Naive thymus-derived CD4-positive, alpha-beta T cell (primary cell): Measurements from ENCODE around the gene TMEM95. TPM values are rescaled to one million over a fixed set of nuclear protein-coding genes. Genes with fewer than 3 reads are reported as not detected.

Experiments used
- ATAC-seq: fragments of 150-1000 bp; cut with Tn5 transposase; 2 replicates; pipeline ENCODE4 v1.10.0; 2021; ENCODE audit warnings: mild to moderate bottlenecking, moderate library complexity
- CTCF ChIA-PET: fragments of 350-600 bp; sonication (Branson Sonifier 250); formaldehyde crosslinking; loops from one replicate; lab custom pipeline; 2021; ENCODE audit warnings: antibody characterized with exemption; lab: Charles Lee
- POLR2A ChIA-PET: fragments of 350-600 bp; sonication (Branson Sonifier 250); formaldehyde crosslinking; loops from one replicate; lab custom pipeline; 2021; ENCODE audit warnings: antibody characterized with exemption, inconsistent platforms; lab: Charles Lee
- DNase-seq, 9 donors: peaks; one replicate each; pipeline versions ENCODE4 v3.0.0 to v3.0.0-alpha.2; 2020 to 2022; ENCODE audit warnings: mixed read lengths in 1 of 9
- H3K27ac ChIP-seq: one replicate; pipeline ENCODE4 v1.7.0; 2013; ENCODE audit warnings: mild to moderate bottlenecking, low read depth, low read length, moderate library complexity
- H3K27me3 ChIP-seq, 2 donors: one replicate each; pipeline ENCODE4 v1.7.0; 2013; ENCODE audit warnings: low read length in 2 of 2, mild to moderate bottlenecking in 2 of 2, moderate library complexity in 2 of 2; ENCODE audit not compliant: control insufficient read depth in 2 of 2, insufficient read depth in 2 of 2
- H3K36me3 ChIP-seq, 3 experiments: 1 replicate in 2 of 3; 2 replicates in 1 of 3; pipeline ENCODE4 v1.7.0; 2013; ENCODE audit warnings: low read length in 3 of 3, mild to moderate bottlenecking in 3 of 3, moderate library complexity in 1 of 3; ENCODE audit not compliant: insufficient read depth in 3 of 3, control insufficient read depth in 2 of 3
- H3K4me1 ChIP-seq, 2 donors: one replicate each; pipeline ENCODE4 v1.7.0; 2013; ENCODE audit warnings: low read length in 2 of 2, mild to moderate bottlenecking in 2 of 2, moderate library complexity in 1 of 2; ENCODE audit not compliant: control insufficient read depth in 2 of 2, insufficient read depth in 2 of 2
- H3K4me3 ChIP-seq: 2 replicates; pipeline ENCODE4 v1.7.0; 2013; ENCODE audit warnings: mild to moderate bottlenecking, low read length
- H3K9me3 ChIP-seq, 3 experiments: 1 replicate in 2 of 3; 2 replicates in 1 of 3; pipeline ENCODE4 v1.7.0; 2013; ENCODE audit warnings: low read length in 3 of 3; ENCODE audit not compliant: control insufficient read depth in 2 of 3
- H3K27ac Mint-ChIP-seq, 9 donors: one replicate each; pipeline ENCODE4 v1.8.0; 2020 to 2022; ENCODE audit warnings: mixed read lengths in 9 of 9, mild to moderate bottlenecking in 8 of 9, moderate library complexity in 5 of 9, inconsistent platforms in 2 of 9
- H3K27me3 Mint-ChIP-seq, 5 donors: one replicate each; pipeline ENCODE4 v1.8.0; 2021 to 2022; ENCODE audit warnings: mixed read lengths in 5 of 5, mild to moderate bottlenecking in 1 of 5
- H3K36me3 Mint-ChIP-seq, 5 donors: one replicate each; pipeline ENCODE4 v1.8.0; 2020 to 2022; ENCODE audit warnings: mixed read lengths in 5 of 5, mild to moderate bottlenecking in 3 of 5, inconsistent platforms in 1 of 5
- H3K4me1 Mint-ChIP-seq, 7 donors: one replicate each; pipeline ENCODE4 v1.8.0; 2020 to 2022; ENCODE audit warnings: mixed read lengths in 7 of 7, mild to moderate bottlenecking in 3 of 7, inconsistent platforms in 1 of 7
- H3K4me3 Mint-ChIP-seq, 10 donors: one replicate each; pipeline ENCODE4 v1.8.0; 2020 to 2022; ENCODE audit warnings: mild to moderate bottlenecking in 10 of 10, mixed read lengths in 10 of 10, moderate library complexity in 6 of 10, inconsistent platforms in 2 of 10
- H3K9me3 Mint-ChIP-seq, 11 donors: one replicate each; pipeline ENCODE4 v1.8.0; 2020 to 2022; ENCODE audit warnings: mixed read lengths in 11 of 11, mild to moderate bottlenecking in 4 of 11, inconsistent platforms in 1 of 11, moderate library complexity in 1 of 11
- intact Hi-C, 2 donors: fragments of 100-400 bp; cut with micrococcal nuclease; formaldehyde crosslinking; loops; one replicate each; pipeline ENCODE4 v1.15.1; 2023
- polyA plus RNA-seq, 2 donors: library from polyadenylated mRNA; unstranded; fragments of 300-500 nt; fragmentation: Illumina TruSeq; gene quantifications; one replicate each; pipeline ENCODE4 v1.2.3, GENCODE V29; 2021
- total RNA-seq, 6 experiments: library from RNA in 5 of 6; stranded (reverse) in 5 of 6; gene quantifications; 1 replicate in 5 of 6; 2 replicates in 1 of 6; pipeline ENCODE4 v1.2.3 and lab custom pipeline; 2021 to 2026

Gene TMEM95, protein sequence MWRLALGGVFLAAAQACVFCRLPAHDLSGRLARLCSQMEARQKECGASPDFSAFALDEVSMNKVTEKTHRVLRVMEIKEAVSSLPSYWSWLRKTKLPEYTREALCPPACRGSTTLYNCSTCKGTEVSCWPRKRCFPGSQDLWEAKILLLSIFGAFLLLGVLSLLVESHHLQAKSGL
- total RNA-seq (not detected), polyA plus RNA-seq (not detected), total RNA-seq (lab: John Stamatoyannopoulos, UW) (not detected)

DNA sequence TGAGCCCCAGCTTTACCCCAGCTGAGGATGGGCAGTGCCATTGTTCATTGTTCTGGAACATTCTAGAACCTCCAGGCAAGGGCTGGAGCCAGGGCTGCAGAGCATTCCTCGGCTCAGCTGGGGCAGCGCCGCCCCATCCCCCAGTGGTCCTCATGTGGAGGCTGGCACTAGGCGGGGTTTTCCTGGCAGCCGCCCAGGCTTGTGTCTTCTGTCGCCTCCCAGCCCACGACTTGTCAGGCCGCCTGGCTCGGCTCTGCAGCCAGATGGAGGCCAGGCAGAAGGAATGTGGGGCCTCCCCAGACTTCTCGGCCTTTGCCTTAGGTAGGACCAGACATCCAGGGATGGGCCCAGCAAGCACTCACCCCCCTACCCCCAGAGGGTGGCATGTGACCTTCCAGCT is at the start of gene TMEM95:
Gene TMEM95 (plus strand): TSS at position 104 of the 400 bp plus-strand sequence. CDS start 49 bp downstream, at position 153.
- Histone ChIP-seq H3K27ac (no peak within 1 kb of the TSS), H3K9me3 (no peaks in the 10 kb centered on the region), H3K4me3 (no peak within 1 kb of the TSS), H3K27me3 (no peaks in the 10 kb centered on the region), H3K4me1 (peaks cover 10 to 27% of the 10 kb centered on the region in 2 donors), H3K36me3 (peaks cover 0 to 5% (median 0%) of the 10 kb centered on the region in 3 experiments)
- no peak for ATAC-seq
- H3K9me3 Mint-ChIP-seq: no peaks in the 10 kb centered on the region
- no peaks in the 10 kb centered on the region for H3K27me3 Mint-ChIP-seq
- ChIA-PET CTCF (interaction anchor here (0.6 to 5.3 kb wide), 22 partner anchors 13 to 332 kb away, joined by 3 to 67 read pairs (median 5); partner anchors contain the start of genes ACAP1, FGF11, NEURL4 and PLSCR3), POLR2A (interaction anchor here (1.2 to 5.4 kb wide), 6 partner anchors 19 to 129 kb away, joined by 5 to 29 read pairs (median 6); partner anchors contain the start of genes ACAP1, POLR2A, TMEM102 and TMEM256)
- peak within 1 kb of the TSS in 8 of 9 donors; percentile 10 to 93 (median 70) for H3K27ac Mint-ChIP-seq
- DNase-seq: no peak
- H3K4me3 Mint-ChIP-seq: peak within 1 kb of the TSS in 3 of 10 donors; percentile 32 to 53 (median 46)
- intact Hi-C loops: loop anchor here in 1 of 2 donors (10.0 kb wide), 1 partner anchor 130 kb away; the partner anchor contains the start of genes POLR2A and SLC35G6
- H3K36me3 Mint-ChIP-seq: peaks cover 0 to 15% (median 0%) of the 10 kb centered on the region in 5 donors
- H3K4me1 Mint-ChIP-seq: peaks cover 12 to 48% (median 27%) of the 10 kb centered on the region in 7 donors

DNA sequence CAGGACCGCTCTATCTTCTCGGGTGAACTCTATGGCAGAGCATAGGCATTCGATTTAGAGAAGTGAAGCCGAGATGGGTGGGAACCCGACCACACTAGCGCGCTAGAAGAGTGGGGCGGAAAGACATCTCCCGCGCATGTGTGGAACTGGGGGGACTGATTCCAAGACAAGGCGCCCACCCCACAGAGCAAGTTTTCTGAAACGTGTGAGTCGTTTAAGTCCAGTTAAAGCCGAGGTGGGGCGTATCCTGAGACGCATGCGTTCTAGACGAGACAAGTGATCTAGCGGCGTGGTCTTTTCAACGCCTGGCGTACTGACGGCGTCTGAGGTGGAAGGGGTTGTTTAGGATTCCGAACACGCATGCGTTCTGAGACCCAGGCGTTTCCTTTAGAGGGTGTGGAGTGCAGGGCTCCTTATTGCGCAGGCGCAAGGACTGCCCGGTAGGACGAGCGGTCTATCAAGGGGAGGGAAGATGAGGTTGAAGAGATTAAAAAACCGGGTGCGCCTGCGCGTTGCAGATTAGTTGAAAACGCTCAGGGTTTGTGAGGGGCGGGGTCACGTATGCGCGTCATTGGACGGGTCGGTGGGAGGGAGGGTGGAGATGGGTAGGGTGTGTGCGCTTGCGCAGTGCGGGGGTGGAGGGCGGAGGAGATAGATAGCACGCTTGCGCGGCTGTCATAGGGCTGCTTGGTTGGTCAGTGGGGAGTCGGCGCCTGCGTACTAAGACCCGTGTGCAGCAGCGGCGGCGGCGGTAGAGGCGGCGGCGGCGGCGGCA is 47.9 kb upstream of the TMEM95 start, which contains the start of gene EIF5A:
Gene EIF5A (plus strand): TSS at position 718 of the 775 bp plus-strand sequence. CDS start 2,008 bp downstream, outside the sequence.
- ATAC-seq: peak; percentile 79
- POLR2A ChIA-PET: interaction anchor here (0.6 to 11.5 kb wide), 6 partner anchors 22 to 276 kb away, joined by 4 to 336 read pairs (median 4); partner anchors contain the start of genes ACAP1, MPDU1, NEURL4 and TMEM102
- CTCF ChIA-PET: interaction anchor here (0.6 kb wide), 1 partner anchor 254 kb away, joined by 3 read pairs; no protein-coding TSS in a partner anchor
- no peaks in the 10 kb centered on the region for H3K27me3 ChIP-seq
- Mint-ChIP-seq H3K27ac (peak within 1 kb of the TSS; percentile 98 to 100 (median 99)), H3K27me3 (peaks cover 0 to 10% (median 0%) of the 10 kb centered on the region in 5 donors), H3K4me3 (peak within 1 kb of the TSS; percentile 90 to 99 (median 95)), H3K36me3 (peaks cover 14 to 36% (median 29%) of the 10 kb centered on the region in 5 donors), H3K4me1 (peaks cover 28 to 44% (median 35%) of the 10 kb centered on the region in 7 donors), H3K9me3 (peaks cover 0 to 6% (median 0%) of the 10 kb centered on the region in 11 donors)
- DNase-seq: peak; percentile 99 to 100 (median 100)
- H3K4me1 ChIP-seq: peaks cover 19 to 20% of the 10 kb centered on the region in 2 donors
- peak within 1 kb of the TSS; percentile 78 for H3K4me3 ChIP-seq
- H3K27ac ChIP-seq: peak within 1 kb of the TSS; percentile 100
- peaks cover 18 to 35% (median 26%) of the 10 kb centered on the region in 3 experiments for H3K36me3 ChIP-seq
- intact Hi-C loops: loop anchor here (1.0 to 5.0 kb wide), 20 partner anchors 8 to 1075 kb away; partner anchors contain the start of genes ELP5 (in 2 of the 2), GPS2 (in 2 of the 2), NEURL4 (in 2 of the 2) and PHF23 (in 2 of the 2)
- H3K9me3 ChIP-seq: no peaks in the 10 kb centered on the region

DNA sequence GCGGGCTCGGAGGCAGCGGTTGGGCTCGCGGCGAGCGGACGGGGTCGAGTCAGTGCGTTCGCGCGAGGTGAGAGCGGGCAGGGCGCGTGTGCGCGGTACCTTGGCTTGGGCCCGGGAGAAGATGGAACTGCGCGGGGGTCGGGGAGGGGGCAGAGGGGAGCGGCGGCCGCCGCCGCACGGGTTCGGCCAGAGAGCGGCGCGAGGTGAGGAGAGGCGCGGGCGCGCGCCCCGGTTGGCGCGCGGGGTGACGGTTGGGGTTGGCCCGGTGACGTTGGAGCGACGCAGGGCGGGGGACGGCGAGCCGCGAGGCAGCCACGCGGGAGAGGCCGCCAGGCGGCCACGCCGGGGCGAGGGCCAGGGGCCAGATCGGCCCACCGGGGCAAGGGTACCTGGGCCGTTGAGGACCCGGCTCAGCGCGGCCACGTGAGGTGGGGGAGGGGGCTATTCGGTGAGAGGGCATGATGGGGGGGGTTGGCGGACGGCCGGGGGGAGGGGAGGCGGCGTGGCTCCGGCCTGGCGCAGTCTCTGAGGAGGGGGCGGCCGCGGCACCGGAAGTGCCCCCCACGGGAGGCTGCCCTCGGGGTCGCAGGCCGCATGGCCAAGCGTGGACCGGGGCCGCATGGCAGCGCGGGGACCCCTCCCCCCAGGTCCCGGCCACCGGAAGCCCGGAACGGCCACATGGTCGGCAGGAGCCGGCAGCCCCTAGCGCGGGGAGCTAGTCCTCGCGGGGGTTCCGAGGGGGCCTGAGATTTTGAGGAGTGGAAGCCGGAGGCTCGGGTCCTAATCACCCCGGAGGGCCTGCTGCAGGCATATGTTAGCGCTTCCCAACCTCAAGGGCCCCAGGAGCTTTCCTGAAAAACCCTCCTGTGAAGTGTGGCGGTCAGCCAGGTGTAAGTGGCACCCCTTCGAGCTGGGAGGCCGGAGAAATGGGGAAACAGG is 47.0 kb upstream of the TMEM95 start:
- H3K27me3 Mint-ChIP-seq: peaks cover 0 to 8% (median 0%) of the 10 kb centered on the region in 5 donors

DNA sequence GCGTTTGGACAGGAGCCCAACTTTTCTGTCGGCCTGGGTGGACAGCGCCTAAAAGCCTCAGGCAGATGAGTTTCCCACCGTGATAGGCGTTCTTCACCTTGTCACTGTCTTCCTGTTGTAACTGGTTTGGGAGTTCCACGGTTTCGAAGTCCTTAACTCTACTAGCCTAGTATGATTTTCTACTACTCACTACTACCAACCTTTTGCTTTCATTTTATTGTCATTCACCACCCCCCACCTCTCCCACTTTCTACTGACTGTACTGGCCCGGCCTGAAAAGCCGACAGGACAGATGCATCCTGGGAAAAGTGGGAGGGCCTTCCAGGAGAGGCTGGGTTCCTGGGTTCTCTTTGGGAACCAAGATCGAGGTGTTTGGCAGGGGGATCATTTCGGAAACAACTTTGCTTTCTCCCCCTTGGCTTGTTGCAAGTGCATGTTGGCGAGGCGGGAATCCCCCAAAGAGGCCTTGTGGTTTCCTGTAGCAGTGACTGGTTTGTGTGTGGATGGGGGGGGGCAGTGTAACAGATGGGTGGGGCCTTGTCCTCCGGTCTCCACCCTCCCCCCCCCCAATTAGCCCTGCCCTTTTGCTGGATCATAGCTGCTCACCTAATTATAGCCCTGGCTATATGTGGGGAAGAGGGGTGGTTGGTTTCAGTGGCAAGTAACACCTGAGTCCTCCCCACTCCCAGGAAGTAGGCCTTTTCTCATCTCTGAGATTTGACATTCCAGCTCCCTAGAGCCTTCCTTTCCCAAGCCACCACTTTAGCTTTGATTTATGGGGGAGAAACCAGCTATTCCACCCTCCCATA is 46.1 kb upstream of the TMEM95 start:
- Histone ChIP-seq H3K27me3 (no peaks in the 10 kb centered on the region), H3K36me3 (peaks cover 34 to 53% (median 41%) of the 10 kb centered on the region in 3 experiments), H3K9me3 (no peaks in the 10 kb centered on the region), H3K4me1 (peaks cover 25 to 31% of the 10 kb centered on the region in 2 donors), H3K27ac (peak overlapping the region; percentile 100), H3K4me3 (peak overlapping the region; percentile 78)
- Mint-ChIP-seq H3K27ac (peak overlapping the region; percentile 93 to 99 (median 98)), H3K4me3 (peak overlapping the region; percentile 90 to 99 (median 95)), H3K9me3 (peaks cover 0 to 6% (median 0%) of the 10 kb centered on the region in 11 donors), H3K27me3 (peaks cover 0 to 8% (median 0%) of the 10 kb centered on the region in 5 donors), H3K36me3 (peaks cover 14 to 48% (median 43%) of the 10 kb centered on the region in 5 donors), H3K4me1 (peaks cover 39 to 59% (median 51%) of the 10 kb centered on the region in 7 donors)
- ChIA-PET CTCF (interaction anchor here (0.9 to 1.2 kb wide), 3 partner anchors 12 to 101 kb away, joined by 3 read pairs; no protein-coding TSS in a partner anchor), POLR2A (interaction anchor here (0.6 to 11.5 kb wide), 20 partner anchors 16 to 914 kb away, joined by 3 to 336 read pairs (median 4); partner anchors contain the start of genes ACAP1, GABARAP, NEURL4 and PHF23)
- ATAC-seq (peak; percentile 49), DNase-seq (peak; percentile 56 to 96 (median 88))
- intact Hi-C loops: loop anchor here (1.0 to 5.0 kb wide), 7 partner anchors 27 to 1073 kb away; partner anchors contain the start of genes ACAP1 (in 2 of the 2), SLC16A13 (in 2 of the 2), RPL26 (in 1 of the 2) and TMEM256 (in 1 of the 2)

More for the DNA sequence above, 47.0 kb upstream of the TMEM95 start:
- Mint-ChIP-seq H3K36me3 (peaks cover 14 to 42% (median 37%) of the 10 kb centered on the region in 5 donors), H3K27ac (peak overlapping the region; percentile 98 to 100 (median 99)), H3K4me3 (peak overlapping the region; percentile 90 to 99 (median 95)), H3K9me3 (peaks cover 0 to 6% (median 0%) of the 10 kb centered on the region in 11 donors), H3K4me1 (peaks cover 35 to 50% (median 43%) of the 10 kb centered on the region in 7 donors)
- intact Hi-C loops: loop anchor here (1.0 to 5.0 kb wide), 23 partner anchors 7 to 1074 kb away; partner anchors contain the start of genes ELP5 (in 2 of the 2), GPS2 (in 2 of the 2), NEURL4 (in 2 of the 2) and PHF23 (in 2 of the 2)
- CTCF ChIA-PET: interaction anchor here (0.6 kb wide), 1 partner anchor 634 kb away, joined by 4 read pairs; no protein-coding TSS in a partner anchor
- peak; percentile 12 for ATAC-seq
- Histone ChIP-seq H3K9me3 (no peaks in the 10 kb centered on the region), H3K4me1 (peaks cover 20 to 22% of the 10 kb centered on the region in 2 donors), H3K36me3 (peaks cover 25 to 44% (median 32%) of the 10 kb centered on the region in 3 experiments), H3K27ac (peak overlapping the region; percentile 100), H3K27me3 (no peaks in the 10 kb centered on the region), H3K4me3 (peak overlapping the region; percentile 78)
- POLR2A ChIA-PET: interaction anchor here (0.8 to 11.5 kb wide), 11 partner anchors 22 to 915 kb away, joined by 3 to 336 read pairs (median 4); partner anchors contain the start of genes ACAP1, GABARAP, NEURL4 and PHF23
- DNase-seq: peak in 8 of 9 donors; percentile 56 to 75 (median 62)
